Suprapubic skin (tissue), 3 donors: Measurements from ENCODE around the gene NEU4.

ENCODE experiments used
- EP300 ChIP-seq: sonication (generic); formaldehyde crosslinking; IDR thresholded peaks from one replicate; pipeline ENCODE4 v1.6.1; 2017; ENCODE audit warnings: antibody characterized with exemption
- POLR2A ChIP-seq, 2 donors: fragments of 450-650 bp; IDR thresholded peaks; one replicate each; pipeline ENCODE4 v1.6.1; 2017; ENCODE audit warnings: antibody characterized with exemption in 2 of 2, mild to moderate bottlenecking in 2 of 2, moderate library complexity in 2 of 2
- TF ChIP-seq, protein P1 (sequence below), 2 donors: fragments of 200-600 bp in 1 of 2; fragments of 450-650 bp in 1 of 2; sonication (generic) in 1 of 2; IDR thresholded peaks; one replicate each; pipeline ENCODE4 v1.5.1; 2016 to 2019; ENCODE audit warnings: antibody characterized with exemption in 2 of 2, mild to moderate bottlenecking in 1 of 2, moderate library complexity in 1 of 2

DNA sequence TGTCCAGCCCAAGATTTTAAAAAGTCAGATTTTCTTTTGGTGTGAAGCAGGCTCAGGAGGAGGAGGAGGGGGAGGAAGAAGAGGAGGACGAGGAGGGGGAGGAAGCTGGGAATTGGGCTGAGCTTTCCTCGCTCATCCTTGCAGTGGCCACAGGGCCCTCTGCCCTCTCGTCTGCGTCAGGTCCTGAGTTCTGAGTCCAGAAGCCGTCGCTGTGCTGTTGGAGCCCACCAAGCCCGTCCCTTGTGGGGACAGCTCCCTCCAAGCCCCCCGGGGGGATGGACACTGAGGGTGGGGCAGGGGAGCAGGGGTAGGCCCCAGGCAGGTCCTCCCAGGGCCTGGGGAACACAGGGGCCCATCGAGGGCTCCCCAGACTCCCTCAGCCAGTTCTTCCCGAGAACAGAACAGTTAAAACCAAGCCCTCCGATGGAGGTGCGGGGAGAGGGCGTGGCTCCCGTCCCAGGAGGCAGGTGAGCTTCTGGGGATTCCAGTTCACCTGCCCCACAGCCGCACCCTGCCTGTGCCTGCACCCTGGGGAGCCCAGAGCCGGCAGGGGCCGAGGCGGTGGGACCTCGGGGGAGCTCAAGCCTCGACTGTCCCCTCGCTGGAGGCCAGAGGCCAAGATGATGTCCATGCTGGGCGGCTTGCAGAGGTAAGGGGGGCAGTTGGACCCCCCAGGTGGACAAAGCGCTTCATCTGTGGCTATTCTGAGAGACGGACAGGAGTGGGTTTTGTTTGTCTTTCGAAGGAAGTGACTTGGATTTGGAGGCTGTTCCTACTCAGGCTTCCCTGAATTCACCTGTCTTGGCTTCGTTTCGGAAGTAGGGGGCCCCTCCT, 32.4 kb upstream of the NEU4 start, which contains the start of gene GAL3ST2:
- TF ChIP-seq, protein P1, sequence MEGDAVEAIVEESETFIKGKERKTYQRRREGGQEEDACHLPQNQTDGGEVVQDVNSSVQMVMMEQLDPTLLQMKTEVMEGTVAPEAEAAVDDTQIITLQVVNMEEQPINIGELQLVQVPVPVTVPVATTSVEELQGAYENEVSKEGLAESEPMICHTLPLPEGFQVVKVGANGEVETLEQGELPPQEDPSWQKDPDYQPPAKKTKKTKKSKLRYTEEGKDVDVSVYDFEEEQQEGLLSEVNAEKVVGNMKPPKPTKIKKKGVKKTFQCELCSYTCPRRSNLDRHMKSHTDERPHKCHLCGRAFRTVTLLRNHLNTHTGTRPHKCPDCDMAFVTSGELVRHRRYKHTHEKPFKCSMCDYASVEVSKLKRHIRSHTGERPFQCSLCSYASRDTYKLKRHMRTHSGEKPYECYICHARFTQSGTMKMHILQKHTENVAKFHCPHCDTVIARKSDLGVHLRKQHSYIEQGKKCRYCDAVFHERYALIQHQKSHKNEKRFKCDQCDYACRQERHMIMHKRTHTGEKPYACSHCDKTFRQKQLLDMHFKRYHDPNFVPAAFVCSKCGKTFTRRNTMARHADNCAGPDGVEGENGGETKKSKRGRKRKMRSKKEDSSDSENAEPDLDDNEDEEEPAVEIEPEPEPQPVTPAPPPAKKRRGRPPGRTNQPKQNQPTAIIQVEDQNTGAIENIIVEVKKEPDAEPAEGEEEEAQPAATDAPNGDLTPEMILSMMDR (IDR thresholded peaks at IDR 0.05): no peak
- TF ChIP-seq POLR2A (IDR thresholded peaks at IDR 0.05) (no peak), EP300 (no peak)
